BE2C (cell line): ENCODE measurements around the gene PDE3A.

ENCODE experiments used
- DNase-seq: peaks from one replicate; pipeline ENCODE4 v3.0.0-alpha.2; 2020
- H3K27me3 ChIP-seq: fragments of 250-450 bp; sonication (Bioruptor Pico); 2 replicates; pipeline ENCODE4 v1.5.1; 2020; ENCODE audit warnings: mild to moderate bottlenecking
- H3K36me3 ChIP-seq: fragments of 250-450 bp; sonication (Bioruptor Pico); 2 replicates; pipeline ENCODE4 v1.5.1; 2020; ENCODE audit warnings: mild to moderate bottlenecking
- H3K4me1 ChIP-seq: fragments of 250-450 bp; sonication (Bioruptor Pico); 2 replicates; pipeline ENCODE4 v1.5.1; 2020
- H3K4me3 ChIP-seq: 2 replicates; pipeline ENCODE4 v1.5.1; 2011; ENCODE audit warnings: low read depth, low read length
- H3K9me3 ChIP-seq: fragments of 250-450 bp; sonication (Bioruptor Pico); 2 replicates; pipeline ENCODE4 v1.5.1; 2020
- CTCF ChIP-seq: IDR thresholded peaks from 2 replicates; pipeline ENCODE4 v1.5.1; 2012; ENCODE audit warnings: mild to moderate bottlenecking, low read depth, low read length

The PDE3A gene

GRCh38 chr12:20494851-20495250, 126.5 kb downstream of the PDE3A start:
- Histone ChIP-seq H3K4me3 (no peak overlapping the region), H3K27me3 (no peaks in the 10 kb centered on the region), H3K9me3 (no peaks in the 10 kb centered on the region), H3K36me3 (no peaks in the 10 kb centered on the region), H3K4me1 (peaks cover 17% of the 10 kb centered on the region)
- DNase-seq = no peak
- no peak for TF ChIP-seq CTCF

- no peak for TF ChIP-seq CTCF
- DNase-seq = no peak
- H3K27me3 ChIP-seq = no peaks in the 10 kb centered on the region
- H3K4me3 ChIP-seq = no peak overlapping the region
- H3K36me3 ChIP-seq = no peaks in the 10 kb centered on the region
- no peaks in the 10 kb centered on the region for H3K9me3 ChIP-seq
- H3K4me1 ChIP-seq = peaks cover 17% of the 10 kb centered on the region
These were observed 127.7 kb downstream of the PDE3A start for GRCh38 chr12:20495997-20496396.

GRCh38 chr12:20497707-20498106, 129.4 kb downstream of the PDE3A start:
- Histone ChIP-seq H3K36me3 (no peaks in the 10 kb centered on the region), H3K4me1 (peaks cover 17% of the 10 kb centered on the region), H3K27me3 (no peaks in the 10 kb centered on the region), H3K4me3 (no peak overlapping the region), H3K9me3 (no peaks in the 10 kb centered on the region)
- no peak for TF ChIP-seq CTCF
- DNase-seq = no peak

GRCh38 chr12:20501958-20502357, 133.6 kb downstream of the PDE3A start:
- no peak for TF ChIP-seq CTCF
- Histone ChIP-seq H3K9me3 (no peaks in the 10 kb centered on the region), H3K27me3 (no peaks in the 10 kb centered on the region), H3K4me3 (no peak overlapping the region), H3K36me3 (no peaks in the 10 kb centered on the region), H3K4me1 (no peaks in the 10 kb centered on the region)
- no peak for DNase-seq

GRCh38 chr12:20503858-20504257, 135.5 kb downstream of the PDE3A start:
- no peaks in the 10 kb centered on the region for H3K27me3 ChIP-seq
- no peaks in the 10 kb centered on the region for H3K9me3 ChIP-seq
- H3K4me1 ChIP-seq = no peaks in the 10 kb centered on the region
- H3K36me3 ChIP-seq = no peaks in the 10 kb centered on the region
- H3K4me3 ChIP-seq = no peak overlapping the region
- no peak for DNase-seq
- no peak for TF ChIP-seq CTCF

- TF ChIP-seq CTCF = no peak
- H3K4me3 ChIP-seq = no peak overlapping the region
- peaks cover 4% of the 10 kb centered on the region; the same call in 1 of the 2 replicates for H3K4me1 ChIP-seq
- DNase-seq = no peak
- H3K27me3 ChIP-seq = no peaks in the 10 kb centered on the region
- H3K9me3 ChIP-seq = no peaks in the 10 kb centered on the region
- H3K36me3 ChIP-seq = no peaks in the 10 kb centered on the region
These were observed 136.7 kb downstream of the PDE3A start for GRCh38 chr12:20505056-20505455.
